GM12865 (cell line): ENCODE data around the gene CARMIL1.
"Not testable (repeated sequence)": the region's sequence is repeated elsewhere in the genome, so short reads cannot be mapped to it uniquely, and the experiment has no call there.

Source experiments
- DNase-seq: peaks from one replicate; pipeline ENCODE4 v3.0.0; 2010; ENCODE audit warnings: low read depth
- H3K4me3 ChIP-seq: 2 replicates; pipeline ENCODE4 v1.5.1; 2011; ENCODE audit warnings: mild to moderate bottlenecking, low read depth, low read length, control low read depth
- CTCF ChIP-seq: IDR thresholded peaks from 2 replicates; pipeline ENCODE4 v1.5.1; 2011; ENCODE audit warnings: low read length, control low read depth, low read depth, inconsistent platforms; ENCODE audit not compliant: insufficient read depth; ENCODE audit errors: missing control alignments

The CARMIL1 gene

DNA sequence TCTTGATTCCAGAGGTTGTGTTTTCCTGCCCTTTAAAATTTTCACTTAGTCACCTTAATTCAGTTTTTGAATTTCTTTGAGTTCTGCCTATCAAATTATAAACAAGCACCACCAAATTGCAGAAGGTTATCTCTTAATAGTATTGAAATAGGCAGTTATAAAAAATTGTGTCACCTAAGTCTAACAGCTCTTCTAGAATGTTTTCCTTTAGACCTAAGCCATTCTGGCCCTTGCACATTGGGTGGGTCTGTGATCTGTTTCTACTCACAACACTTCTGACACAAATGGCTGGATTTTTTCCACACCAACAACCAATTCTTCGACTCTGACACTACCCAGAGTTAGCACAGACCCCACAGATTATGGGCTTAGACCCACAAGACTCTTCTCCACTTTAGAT lies 101.9 kb downstream of the CARMIL1 start:
- TF ChIP-seq CTCF: no peak
- DNase-seq: no peak
- no peak overlapping the region for H3K4me3 ChIP-seq

GRCh38 chr6:25382476-25382875 lies 103.3 kb downstream of the CARMIL1 start:
- not testable (repeated sequence) for H3K4me3 ChIP-seq, DNase-seq

DNA sequence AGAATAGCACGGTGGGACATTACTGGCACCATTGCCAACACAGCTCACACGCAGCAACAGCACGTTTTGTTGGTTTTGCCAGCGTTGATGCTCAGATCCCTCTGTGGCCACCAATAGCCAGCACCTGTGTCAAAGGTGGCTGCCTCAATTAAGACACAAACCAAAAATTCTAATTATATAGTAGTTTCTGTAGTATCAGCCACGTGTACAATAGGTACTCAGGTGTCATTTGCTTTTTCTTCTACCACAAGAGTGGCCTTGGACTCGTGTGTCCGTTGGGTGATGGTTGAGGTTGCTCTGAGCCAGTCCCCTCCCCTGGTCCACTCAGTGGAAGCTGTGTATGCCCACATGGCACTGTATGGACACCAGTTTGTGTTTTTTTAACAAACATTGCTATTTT lies 105.1 kb downstream of the CARMIL1 start:
- no peak overlapping the region for H3K4me3 ChIP-seq
- no peak for TF ChIP-seq CTCF
- no peak for DNase-seq

DNA sequence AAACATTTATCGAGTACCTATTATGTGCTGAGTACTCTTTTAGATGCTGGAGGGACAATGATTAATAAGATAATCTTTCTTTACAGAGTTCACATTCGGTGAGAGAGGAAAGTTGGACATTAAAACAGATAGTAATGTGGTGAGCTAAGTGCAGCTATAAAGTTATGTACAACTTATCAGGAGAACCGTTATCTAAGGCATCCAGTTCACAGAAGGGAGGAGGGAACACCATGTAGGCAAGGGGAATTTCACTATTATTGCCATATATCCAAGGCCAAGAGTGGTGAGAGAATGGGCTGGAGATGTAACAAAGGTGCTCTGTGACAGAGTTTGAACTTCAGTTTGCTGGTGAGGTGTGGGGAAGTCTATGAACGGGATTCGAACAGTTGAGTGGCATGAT lies 105.8 kb downstream of the CARMIL1 start:
- no peak for TF ChIP-seq CTCF
- no peak for DNase-seq
- H3K4me3 ChIP-seq: no peak overlapping the region

- H3K4me3 ChIP-seq: peak overlapping the region; percentile 32; the same call in 1 of the 2 replicates
- peak; percentile 38 for DNase-seq
- TF ChIP-seq CTCF: no peak
These were observed 108.3 kb downstream of the CARMIL1 start for GRCh38 chr6:25387483-25387882.

DNA sequence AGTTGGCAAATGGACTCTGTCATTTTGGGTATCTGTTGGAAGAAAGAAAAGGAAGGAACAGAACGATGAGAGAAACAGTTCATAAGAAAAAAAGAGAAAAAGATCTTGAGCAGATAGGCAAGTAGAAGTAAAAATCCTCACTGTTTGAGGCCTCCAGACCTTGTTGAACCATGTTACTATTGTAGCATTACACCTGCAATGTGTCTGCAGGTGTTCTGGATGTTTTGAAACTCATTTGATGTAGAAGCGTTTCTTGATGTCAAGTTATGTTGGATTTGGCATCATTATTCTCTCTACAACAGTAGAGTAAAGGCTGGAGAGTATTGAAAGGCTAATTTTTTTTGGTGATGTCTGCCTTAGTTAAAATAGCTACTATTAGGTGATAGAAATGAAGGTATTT lies 108.7 kb downstream of the CARMIL1 start:
- TF ChIP-seq CTCF: no peak
- no peak for DNase-seq
- peak overlapping the region; percentile 32; the same call in 1 of the 2 replicates for H3K4me3 ChIP-seq

GRCh38 chr6:25388776-25389175 lies 109.6 kb downstream of the CARMIL1 start:
- DNase-seq: no peak
- no peak overlapping the region for H3K4me3 ChIP-seq
- TF ChIP-seq CTCF: no peak

DNA sequence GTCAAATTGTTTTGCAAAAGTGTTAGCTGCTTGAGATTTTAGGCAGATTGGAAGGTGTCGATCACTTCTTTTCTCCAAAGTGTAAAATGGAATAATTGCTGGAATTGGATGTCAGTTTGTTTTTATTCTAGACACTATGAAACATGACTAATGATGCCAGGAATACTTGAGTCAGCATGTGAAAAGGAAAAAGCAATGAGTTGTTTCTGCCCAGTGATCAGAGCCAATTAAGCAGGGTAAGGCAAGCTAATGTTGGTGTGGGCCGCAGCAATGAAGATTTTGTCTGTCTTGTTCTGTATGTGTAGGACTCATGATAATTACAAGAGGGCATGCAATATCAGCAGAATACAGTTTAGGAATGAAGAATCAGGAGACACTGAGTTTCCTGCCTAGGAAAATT lies 110.3 kb downstream of the CARMIL1 start:
- H3K4me3 ChIP-seq: no peak overlapping the region
- TF ChIP-seq CTCF: no peak
- no peak for DNase-seq
